Measurements from ENCODE around the gene TBC1D22A.

DNA sequence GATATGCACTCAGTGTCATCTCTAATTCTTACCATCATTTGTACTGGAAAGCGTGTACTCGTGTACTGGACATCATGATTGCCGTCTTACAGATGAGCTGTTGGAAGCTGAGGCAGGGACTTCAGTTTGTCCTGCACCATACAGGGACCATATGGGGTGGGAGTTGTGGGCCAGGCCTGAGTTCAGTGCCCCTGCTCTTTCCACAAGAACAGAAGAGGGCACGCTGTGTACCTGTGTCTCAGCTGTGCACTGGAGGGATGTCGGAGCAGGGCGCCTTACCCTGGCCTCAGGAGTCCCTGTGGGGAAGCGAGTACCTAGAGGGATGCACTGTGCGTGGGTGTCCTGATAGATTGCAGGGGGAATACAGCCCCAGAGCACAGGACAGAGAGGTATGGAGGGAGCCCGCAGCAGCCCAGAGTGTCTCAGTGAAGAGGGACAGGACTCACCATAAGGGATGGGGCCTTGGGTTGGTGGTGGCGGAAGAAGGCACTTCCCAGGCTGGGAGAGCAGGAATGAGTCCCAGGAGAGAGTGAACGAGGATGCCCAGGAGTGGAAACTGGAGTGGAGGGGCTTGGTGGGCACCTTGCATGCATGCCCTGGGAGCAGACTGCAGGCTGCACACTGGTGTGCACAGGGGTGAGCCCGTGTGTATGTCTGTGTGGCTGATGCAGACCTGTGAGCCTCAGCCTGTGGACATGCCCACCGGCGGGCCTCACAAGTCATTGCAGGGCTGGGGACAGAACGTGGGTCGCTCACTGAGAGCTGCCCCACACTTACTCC, 329.7 kb downstream of the TBC1D22A start:
- TF ChIP-seq, protein P1, sequence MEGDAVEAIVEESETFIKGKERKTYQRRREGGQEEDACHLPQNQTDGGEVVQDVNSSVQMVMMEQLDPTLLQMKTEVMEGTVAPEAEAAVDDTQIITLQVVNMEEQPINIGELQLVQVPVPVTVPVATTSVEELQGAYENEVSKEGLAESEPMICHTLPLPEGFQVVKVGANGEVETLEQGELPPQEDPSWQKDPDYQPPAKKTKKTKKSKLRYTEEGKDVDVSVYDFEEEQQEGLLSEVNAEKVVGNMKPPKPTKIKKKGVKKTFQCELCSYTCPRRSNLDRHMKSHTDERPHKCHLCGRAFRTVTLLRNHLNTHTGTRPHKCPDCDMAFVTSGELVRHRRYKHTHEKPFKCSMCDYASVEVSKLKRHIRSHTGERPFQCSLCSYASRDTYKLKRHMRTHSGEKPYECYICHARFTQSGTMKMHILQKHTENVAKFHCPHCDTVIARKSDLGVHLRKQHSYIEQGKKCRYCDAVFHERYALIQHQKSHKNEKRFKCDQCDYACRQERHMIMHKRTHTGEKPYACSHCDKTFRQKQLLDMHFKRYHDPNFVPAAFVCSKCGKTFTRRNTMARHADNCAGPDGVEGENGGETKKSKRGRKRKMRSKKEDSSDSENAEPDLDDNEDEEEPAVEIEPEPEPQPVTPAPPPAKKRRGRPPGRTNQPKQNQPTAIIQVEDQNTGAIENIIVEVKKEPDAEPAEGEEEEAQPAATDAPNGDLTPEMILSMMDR (IDR thresholded peaks at IDR 0.05 in 2 of 3, conservative IDR thresholded peaks at IDR 0.05 in 1 of 3; ENCODE audit: control insufficient read depth in 2 of 3, extremely low read depth in 1 of 3, insufficient read depth in 1 of 3, low read depth in 3 of 3, low read length in 3 of 3) = no peak
- TF ChIP-seq, protein P2, sequence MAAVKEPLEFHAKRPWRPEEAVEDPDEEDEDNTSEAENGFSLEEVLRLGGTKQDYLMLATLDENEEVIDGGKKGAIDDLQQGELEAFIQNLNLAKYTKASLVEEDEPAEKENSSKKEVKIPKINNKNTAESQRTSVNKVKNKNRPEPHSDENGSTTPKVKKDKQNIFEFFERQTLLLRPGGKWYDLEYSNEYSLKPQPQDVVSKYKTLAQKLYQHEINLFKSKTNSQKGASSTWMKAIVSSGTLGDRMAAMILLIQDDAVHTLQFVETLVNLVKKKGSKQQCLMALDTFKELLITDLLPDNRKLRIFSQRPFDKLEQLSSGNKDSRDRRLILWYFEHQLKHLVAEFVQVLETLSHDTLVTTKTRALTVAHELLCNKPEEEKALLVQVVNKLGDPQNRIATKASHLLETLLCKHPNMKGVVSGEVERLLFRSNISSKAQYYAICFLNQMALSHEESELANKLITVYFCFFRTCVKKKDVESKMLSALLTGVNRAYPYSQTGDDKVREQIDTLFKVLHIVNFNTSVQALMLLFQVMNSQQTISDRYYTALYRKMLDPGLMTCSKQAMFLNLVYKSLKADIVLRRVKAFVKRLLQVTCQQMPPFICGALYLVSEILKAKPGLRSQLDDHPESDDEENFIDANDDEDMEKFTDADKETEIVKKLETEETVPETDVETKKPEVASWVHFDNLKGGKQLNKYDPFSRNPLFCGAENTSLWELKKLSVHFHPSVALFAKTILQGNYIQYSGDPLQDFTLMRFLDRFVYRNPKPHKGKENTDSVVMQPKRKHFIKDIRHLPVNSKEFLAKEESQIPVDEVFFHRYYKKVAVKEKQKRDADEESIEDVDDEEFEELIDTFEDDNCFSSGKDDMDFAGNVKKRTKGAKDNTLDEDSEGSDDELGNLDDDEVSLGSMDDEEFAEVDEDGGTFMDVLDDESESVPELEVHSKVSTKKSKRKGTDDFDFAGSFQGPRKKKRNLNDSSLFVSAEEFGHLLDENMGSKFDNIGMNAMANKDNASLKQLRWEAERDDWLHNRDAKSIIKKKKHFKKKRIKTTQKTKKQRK (IDR thresholded peaks at IDR 0.05; ENCODE audit: low read depth, low read length) = no peak
- TF ChIP-seq NRF1 (conservative IDR thresholded peaks at IDR 0.05; ENCODE audit: low read depth, low read length) (no peak), EZH2 (IDR thresholded peaks at IDR 0.05; ENCODE audit: borderline replicate concordance, control insufficient read depth, low read depth, low read length) (no peak), POLR2AphosphoS5 (IDR thresholded peaks at IDR 0.05; ENCODE audit: low read length) (no peak)
- TF ChIP-seq, protein P3, sequence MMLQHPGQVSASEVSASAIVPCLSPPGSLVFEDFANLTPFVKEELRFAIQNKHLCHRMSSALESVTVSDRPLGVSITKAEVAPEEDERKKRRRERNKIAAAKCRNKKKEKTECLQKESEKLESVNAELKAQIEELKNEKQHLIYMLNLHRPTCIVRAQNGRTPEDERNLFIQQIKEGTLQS (IDR thresholded peaks at IDR 0.05; ENCODE audit: borderline replicate concordance, extremely low read depth, low read depth, low read length) = no peak

Measured in GM12878 (cell line).